ENCODE measurements around the gene CREB1.

The CREB1 gene

GRCh38 chr2:207487650-207488311 is 42.0 kb upstream of the CREB1 start:
- TF ChIP-seq EGR1 (IDR thresholded peaks at IDR 0.05) (no peak), CREB1 (IDR thresholded peaks at IDR 0.05; ENCODE audit: low read depth) (no peak), USF1 (IDR thresholded peaks at IDR 0.05) (no peak), MAX (IDR thresholded peaks at IDR 0.05) (no peak), TEAD4 (IDR thresholded peaks at IDR 0.05) (no peak), YY1 (IDR thresholded peaks at IDR 0.05; ENCODE audit: low read depth) (no peak), REST (IDR thresholded peaks at IDR 0.05; ENCODE audit: low read depth) (no peak)

- TF ChIP-seq YY1 (IDR thresholded peaks at IDR 0.05; ENCODE audit: low read depth) (no peak), MAX (IDR thresholded peaks at IDR 0.05) (no peak), ZBTB7A (IDR thresholded peaks at IDR 0.05; ENCODE audit: low read depth) (no peak), FOXM1 (IDR thresholded peaks at IDR 0.05; ENCODE audit: borderline replicate concordance, low read depth) (no peak), CEBPB (IDR thresholded peaks at IDR 0.05) (no peak), EGR1 (IDR thresholded peaks at IDR 0.05) (no peak), RAD21 (IDR thresholded peaks at IDR 0.05; ENCODE audit: low read depth) (no peak), EP300 (IDR thresholded peaks at IDR 0.05; ENCODE audit: borderline replicate concordance) (no peak), USF1 (IDR thresholded peaks at IDR 0.05) (no peak), REST (IDR thresholded peaks at IDR 0.05; ENCODE audit: low read depth) (no peak), CREB1 (IDR thresholded peaks at IDR 0.05; ENCODE audit: low read depth) (no peak), TAF1 (IDR thresholded peaks at IDR 0.05; ENCODE audit: low read depth) (no peak), NFIC (IDR thresholded peaks at IDR 0.05) (no peak), TCF12 (IDR thresholded peaks at IDR 0.05; ENCODE audit: low read depth) (no peak), TEAD4 (IDR thresholded peaks at IDR 0.05) (no peak)
Observed at GRCh38 chr2:207489251-207489650, 40.5 kb upstream of the CREB1 start.

- TF ChIP-seq RAD21 (IDR thresholded peaks at IDR 0.05; ENCODE audit: low read depth) (no peak), REST (IDR thresholded peaks at IDR 0.05; ENCODE audit: low read depth) (no peak), CEBPB (IDR thresholded peaks at IDR 0.05) (no peak), YY1 (IDR thresholded peaks at IDR 0.05; ENCODE audit: low read depth) (no peak), NFIC (IDR thresholded peaks at IDR 0.05) (no peak), MAX (IDR thresholded peaks at IDR 0.05) (no peak), EGR1 (IDR thresholded peaks at IDR 0.05) (no peak), EP300 (IDR thresholded peaks at IDR 0.05; ENCODE audit: borderline replicate concordance) (no peak), USF1 (IDR thresholded peaks at IDR 0.05) (no peak), TAF1 (IDR thresholded peaks at IDR 0.05; ENCODE audit: low read depth) (no peak), FOXM1 (IDR thresholded peaks at IDR 0.05; ENCODE audit: borderline replicate concordance, low read depth) (no peak), TEAD4 (IDR thresholded peaks at IDR 0.05) (no peak), ZBTB7A (IDR thresholded peaks at IDR 0.05; ENCODE audit: low read depth) (no peak)
Observed at GRCh38 chr2:207490441-207490840, 39.3 kb upstream of the CREB1 start.

- TF ChIP-seq EGR1 (IDR thresholded peaks at IDR 0.05) (no peak), CEBPB (IDR thresholded peaks at IDR 0.05) (no peak), RAD21 (IDR thresholded peaks at IDR 0.05; ENCODE audit: low read depth) (no peak), REST (IDR thresholded peaks at IDR 0.05; ENCODE audit: low read depth) (no peak), TCF12 (IDR thresholded peaks at IDR 0.05; ENCODE audit: low read depth) (no peak), EP300 (IDR thresholded peaks at IDR 0.05; ENCODE audit: borderline replicate concordance) (no peak)
Observed at GRCh38 chr2:207491086-207491485, 38.7 kb upstream of the CREB1 start.
